NB4 (cell line): ENCODE measurements around the gene COA6.

Experiments used
- CTCF ChIP-seq: IDR thresholded peaks from one replicate; pipeline ENCODE4 v1.5.1; 2012; ENCODE audit warnings: low read depth, low read length
- MAX ChIP-seq: IDR thresholded peaks from 2 replicates; pipeline ENCODE4 v1.6.1; 2011; ENCODE audit warnings: low read depth, low read length
- MYC ChIP-seq: IDR thresholded peaks from 2 replicates; pipeline ENCODE4 v1.6.1; 2011; ENCODE audit warnings: low read depth, low read length
- POLR2A ChIP-seq: IDR thresholded peaks from 2 replicates; pipeline ENCODE4 v1.6.1; 2011; ENCODE audit warnings: mild to moderate bottlenecking; ENCODE audit not compliant: insufficient read length; ENCODE audit errors: extremely low read depth

- TF ChIP-seq POLR2A: no peak
- no peak for TF ChIP-seq CTCF
- no peak for TF ChIP-seq MYC
- TF ChIP-seq MAX: no peak
Measured at GRCh38 chr1:234362558-234362957, 10.7 kb upstream of the COA6 start.
